Stimulated activated naive CD4-positive, alpha-beta T cell treated with Interleukin-2 at 50 U/mL for 16 hours (primary cell): ENCODE data around the gene ADCY3.

ENCODE experiments used
- DNase-seq: peaks from one replicate; lab custom pipeline; 2025; lab: John Stamatoyannopoulos, UW

ADCY3 gene

DNA sequence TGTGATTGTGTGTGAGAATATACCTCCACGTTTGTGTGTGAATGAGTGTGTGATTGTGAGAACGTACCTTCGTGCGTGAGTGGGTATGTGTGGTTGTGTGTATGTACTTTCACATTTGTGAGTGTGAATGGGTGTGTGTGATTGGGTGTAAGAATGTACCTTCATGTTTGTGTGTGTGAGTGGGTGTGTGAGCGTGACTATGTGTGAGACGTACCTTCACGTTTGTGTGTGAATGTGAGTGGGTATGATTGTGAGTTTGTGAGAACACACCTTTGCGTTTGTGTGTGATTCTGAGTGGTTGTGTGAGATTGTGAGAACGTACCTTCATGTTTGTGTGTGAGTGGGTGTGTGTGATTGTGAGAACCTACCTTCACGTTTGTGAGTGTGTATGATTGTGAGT, 5.8 kb upstream of the ADCY3 start:
- no peak for DNase-seq

DNA sequence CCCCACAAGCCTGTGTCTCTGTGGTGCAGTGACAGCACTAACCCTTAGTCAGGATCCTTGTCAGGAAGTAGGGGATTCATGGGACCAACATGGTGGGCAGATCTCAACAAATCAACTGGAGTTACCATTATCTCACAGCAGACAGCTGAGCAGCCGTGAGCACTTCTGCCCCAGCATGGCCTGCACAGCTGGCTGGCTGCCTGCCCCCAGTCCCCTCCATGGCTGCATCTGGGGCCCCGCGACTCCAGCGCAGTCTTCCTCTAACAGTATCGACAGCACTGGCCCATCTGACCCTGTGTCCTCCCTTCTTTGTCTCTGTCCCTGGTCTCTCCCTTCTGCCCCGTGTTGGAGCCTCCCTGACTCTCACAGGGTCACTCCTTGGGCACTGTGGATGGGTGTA, 4.7 kb upstream of the ADCY3 start:
- DNase-seq, result no peak

DNA sequence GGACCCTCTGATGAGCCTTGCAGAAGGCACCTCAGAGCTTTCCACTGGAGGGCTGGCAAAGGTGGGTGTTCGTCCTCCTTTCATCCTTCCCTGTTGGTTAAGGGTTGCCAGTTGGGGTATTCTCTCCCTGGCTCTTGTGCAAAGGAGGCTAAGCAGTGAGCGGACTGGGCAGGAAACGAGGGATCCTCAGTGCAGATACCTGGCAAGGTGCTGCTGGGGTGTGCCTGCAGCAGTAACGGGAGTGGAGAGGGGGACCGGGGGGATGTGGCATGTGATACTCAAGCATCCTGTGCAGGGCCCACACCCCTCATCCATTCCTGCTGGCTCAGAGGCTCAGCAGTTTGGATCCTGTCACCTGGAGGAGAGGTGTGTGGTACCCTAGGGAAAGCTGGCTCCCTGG, 4.2 kb upstream of the ADCY3 start:
- no peak for DNase-seq

DNA sequence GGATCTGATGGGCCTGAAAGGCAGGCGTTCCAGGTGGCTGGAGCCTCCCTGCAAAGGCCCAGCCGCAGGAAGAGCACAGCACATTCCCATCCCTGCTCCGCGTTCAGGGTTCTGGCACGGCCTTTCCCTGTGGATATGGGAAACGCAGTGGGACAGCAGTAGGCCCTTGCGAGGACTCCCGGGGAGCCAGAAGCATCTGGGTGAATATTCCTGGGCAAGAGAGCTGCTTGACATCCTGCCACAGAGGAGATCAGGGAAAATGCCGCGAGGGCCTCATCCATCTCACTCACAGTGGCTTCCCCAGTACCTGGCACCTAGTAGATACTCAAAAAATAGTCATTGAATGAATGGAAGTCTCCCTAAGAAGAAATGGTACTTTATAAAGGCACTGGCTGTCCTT, 3.1 kb upstream of the ADCY3 start:
- no peak for DNase-seq

DNA sequence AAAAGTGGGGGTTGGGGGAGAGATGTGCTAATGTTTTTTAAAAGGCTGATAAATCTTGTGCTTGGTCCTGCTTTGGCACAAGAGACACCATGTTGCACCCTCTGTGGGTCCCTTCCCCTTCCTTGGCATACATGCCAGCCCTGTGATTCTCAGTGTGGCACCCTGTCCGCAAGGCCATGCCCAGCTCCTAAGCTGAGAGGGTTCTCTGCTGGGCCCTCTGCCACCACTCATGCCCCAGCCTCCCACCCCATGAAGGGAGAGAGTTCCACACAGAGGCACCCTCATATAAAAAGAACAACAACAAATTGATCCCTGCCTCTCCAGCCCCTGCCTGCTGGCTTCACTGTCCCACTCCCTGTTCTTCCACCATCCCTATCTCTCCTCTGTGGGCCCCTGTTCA, 2.5 kb upstream of the ADCY3 start:
- DNase-seq, result no peak

DNA sequence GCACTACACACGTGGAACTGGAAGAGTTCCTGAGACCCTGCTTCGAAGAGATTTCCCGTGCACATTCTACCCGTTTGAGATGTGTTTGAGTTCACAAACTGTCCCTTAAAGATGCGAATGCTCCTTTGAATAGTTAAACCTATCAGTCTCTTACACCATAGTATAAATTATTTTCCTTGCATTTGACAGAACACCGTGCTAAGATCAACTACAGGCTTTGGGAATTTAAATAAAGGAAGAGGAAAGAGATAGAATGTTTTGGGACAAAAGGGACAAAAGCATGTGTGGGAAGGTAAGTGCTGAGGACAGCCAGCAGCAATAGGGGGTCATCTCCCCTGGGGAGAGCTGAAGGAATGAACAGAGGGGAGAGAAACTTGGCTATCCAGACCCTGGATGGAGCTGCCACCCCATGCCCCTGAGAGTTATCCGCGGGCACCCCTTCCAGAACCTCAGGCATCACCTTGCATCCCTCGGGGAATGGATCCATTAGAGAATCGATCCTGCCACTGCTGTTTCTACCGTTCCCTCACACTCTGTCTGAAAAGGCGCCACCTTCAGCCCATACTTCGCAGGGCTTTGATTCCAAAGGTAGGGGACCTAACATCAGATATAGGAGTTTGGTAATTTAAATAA, 888 bp upstream of the ADCY3 start:
- DNase-seq, result no peak

DNA sequence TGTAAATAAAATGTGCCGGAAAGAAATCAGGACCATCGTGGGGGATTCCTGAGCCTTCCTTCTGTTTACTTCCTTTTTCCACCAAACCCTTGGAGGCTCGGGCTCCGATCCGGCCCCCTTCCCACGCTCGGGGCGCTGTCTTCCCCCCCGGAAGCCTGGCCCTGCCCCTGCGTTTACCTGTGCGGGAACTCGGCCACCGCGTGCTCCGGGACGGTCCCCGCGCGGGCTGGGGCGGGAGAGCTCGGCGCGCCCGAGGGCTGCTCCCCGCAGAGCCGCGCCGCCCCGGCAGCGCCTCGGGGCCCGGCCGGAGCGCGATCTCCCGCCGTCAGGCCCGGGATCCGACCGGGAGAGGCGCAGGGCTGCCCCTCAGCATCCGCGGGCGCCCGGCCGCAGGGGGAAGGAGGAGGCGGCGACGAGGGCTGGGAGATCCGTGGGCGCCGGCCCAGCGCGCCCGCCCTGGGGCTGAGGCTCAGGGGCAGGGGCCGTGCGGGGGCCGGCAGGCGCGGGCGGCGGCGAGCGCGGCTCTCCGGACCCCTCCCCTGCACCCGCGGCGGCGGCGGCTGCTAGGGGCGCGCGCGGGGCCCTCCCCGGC, 435 bp downstream of the ADCY3 start:
- DNase-seq, result no peak

DNA sequence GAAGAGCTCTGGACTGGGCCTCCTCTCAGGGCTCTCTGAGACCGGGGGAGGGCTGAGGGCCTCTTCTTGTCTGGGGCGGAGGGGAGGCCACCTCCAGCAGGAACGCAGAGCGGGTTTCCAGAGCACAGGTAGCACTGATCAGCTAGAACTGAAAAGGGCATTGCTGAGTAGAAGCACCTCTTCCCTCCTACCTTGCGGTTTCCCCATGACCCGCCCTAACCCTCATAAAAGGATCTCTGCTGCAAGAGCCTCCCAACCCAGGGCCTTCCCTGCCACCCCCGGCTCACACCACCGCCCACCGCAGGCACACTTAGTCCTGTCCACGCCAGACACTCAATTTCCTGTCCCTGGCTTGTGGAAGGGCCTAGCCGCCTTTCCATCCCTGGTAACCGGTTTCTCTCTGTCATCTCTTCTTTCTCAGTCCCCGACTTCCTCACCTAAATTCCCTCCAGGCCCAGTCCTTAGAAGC, 966 bp downstream of the ADCY3 start:
- peak; percentile 60 for DNase-seq

DNA sequence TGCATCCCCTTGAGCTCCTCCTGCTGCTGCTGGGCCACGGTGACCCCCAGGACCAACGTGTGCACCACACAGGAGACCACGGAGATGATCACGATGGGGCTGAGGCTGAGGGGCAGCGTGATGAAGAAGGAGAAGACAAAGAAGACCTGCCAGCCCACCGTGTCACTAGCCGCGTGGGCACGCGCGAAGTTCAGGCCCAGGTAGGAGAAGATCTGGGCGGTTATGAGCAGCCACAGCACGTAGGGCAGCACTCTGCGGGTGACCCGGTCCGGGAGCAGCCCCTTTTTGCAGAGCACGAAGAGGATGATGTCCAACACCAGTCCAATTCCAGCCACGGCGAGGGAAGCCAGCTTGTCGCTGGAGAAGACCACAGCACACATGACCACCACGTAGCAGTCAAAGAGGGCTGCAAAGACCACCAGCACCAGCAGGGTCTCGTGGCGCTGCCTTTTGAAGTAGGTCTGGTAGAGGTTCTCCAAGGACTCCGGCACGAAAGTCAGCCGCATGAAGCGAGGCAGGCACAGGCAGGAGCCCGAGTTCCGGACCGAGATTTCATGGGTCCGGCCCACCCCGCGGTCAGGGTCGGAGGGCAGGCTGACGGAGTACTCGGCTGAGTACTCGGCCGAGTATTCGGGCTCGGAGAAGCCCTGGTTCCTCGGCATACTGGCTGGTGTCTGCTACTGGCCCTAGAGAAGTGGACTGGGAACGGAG, 1.6 kb downstream of the ADCY3 start:
- no peak for DNase-seq

DNA sequence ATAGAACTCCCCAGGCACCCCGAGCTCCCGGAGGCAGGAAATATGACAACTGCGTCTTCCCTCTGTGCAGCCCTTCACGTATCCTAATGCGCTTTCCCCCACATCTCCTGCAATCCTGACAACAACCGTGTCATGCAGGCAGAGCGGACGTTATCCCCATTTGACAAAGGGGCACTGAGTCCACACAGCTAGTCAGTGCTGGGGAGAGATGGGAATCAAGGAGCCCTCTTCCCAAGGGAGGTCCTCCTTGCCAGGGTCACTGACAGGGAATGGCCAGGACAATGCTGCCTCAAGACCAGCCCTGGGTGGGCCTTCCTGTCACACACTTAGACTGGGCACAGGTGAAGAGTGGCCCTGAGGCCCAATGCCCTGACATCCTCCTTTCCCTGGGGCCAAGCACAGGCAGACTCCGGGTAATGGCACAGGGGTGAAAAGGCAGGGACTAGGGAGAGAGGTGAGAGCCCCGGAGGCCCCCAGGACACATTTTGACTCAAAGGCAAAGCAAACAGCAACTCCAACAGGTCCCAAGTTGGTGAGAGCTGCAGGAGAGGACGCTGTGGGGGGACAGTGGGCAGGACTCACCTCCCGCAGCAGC, 2.2 kb downstream of the ADCY3 start:
- DNase-seq, result no peak

DNA sequence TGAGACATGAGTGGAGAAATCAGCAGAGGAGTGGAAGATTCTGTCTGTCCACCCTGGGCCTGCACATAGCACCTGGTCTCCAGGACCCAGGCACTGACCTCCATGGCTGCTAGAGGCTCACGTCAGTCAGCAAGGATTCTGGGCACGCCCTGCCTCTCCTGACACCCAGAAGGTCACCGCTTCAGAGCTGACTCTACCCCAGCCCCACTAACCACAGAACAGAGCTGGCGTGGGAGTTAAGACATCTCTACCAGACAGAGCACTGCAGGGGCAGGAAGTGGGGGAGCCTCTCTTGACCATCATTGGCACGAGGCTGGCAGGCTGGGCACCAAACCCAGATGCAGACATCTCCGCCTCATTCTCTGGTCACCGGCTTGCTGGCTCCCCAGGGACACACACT, 3.0 kb downstream of the ADCY3 start:
- no peak for DNase-seq

DNA sequence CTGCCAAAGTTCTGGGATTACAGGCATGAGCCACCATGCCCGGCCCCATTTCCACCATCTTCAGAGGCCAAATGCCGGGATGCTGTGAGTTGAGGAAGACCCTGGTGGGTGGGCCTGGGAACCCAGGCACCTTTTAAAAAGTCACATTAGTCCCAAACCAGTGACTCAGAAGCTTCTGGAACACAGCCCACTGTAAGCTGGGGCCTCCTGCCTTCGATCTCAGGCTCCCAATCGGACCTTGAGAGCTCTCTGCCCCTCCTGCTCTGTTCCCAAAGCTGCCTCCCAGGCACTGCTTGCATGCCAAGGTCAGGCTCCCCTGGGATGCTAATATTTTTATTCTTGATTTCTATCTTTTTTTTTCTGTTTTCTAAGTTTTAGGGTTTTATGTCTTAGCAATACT, 4.2 kb downstream of the ADCY3 start:
- no peak for DNase-seq

DNA sequence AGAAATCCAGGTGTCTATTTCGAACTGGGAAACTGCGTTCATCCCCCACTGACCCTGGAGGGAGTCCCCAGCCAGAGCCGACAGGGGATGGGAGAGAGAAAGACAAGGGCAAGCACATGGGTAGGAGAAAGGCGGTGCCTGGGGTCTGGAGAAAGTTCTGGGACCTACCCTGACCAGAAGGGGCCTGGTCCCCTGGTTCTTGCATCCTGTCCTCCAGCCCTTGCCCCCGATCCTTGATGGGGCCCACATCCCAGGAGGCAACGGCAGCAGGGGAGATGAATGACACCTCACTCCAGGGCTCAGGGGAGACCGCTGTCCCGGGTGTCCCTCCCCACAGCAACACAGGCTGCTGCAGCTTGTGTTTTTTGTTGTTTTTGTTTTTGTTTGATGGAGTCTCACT, 4.9 kb downstream of the ADCY3 start:
- no peak for DNase-seq

DNA sequence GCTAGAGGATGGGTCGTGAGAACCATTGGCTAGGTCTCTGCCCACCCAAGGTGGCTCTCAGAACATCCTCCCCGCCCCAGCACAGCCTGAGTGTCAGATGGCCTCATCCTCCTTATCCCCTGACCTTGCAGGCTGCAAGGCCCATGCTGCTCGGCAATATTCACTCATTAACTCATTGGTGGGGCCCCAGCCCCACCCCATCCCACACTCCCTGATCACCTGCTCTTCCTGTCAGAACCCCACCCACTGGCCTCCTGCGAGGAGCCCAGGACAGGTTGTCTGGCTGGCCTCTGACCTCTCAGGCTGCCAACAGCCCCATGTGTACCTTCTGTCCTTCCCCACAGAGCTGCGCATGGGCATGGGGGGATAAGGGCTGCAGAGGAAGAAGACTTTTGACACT, 5.3 kb downstream of the ADCY3 start:
- DNase-seq, result no peak

DNA sequence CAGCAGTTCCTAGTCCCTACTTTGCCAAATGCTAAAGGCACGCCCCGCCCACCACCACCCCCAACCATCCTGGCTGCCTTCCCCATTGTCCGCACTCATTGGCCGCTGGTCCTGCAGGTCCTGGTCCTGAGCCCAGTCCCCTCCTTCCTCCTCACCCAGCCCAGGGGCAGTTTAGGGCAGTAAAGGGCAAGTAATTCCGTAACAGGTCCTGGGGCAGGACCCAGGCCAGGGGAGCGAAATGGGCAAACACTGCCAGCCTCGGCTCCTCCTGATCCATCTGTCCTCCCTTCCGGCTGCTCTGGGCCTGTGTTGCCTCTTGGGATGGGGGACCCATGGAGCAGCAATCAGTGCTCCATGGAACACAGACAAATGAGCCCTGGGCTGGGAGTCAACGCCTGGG, 6.1 kb downstream of the ADCY3 start:
- no peak for DNase-seq

DNA sequence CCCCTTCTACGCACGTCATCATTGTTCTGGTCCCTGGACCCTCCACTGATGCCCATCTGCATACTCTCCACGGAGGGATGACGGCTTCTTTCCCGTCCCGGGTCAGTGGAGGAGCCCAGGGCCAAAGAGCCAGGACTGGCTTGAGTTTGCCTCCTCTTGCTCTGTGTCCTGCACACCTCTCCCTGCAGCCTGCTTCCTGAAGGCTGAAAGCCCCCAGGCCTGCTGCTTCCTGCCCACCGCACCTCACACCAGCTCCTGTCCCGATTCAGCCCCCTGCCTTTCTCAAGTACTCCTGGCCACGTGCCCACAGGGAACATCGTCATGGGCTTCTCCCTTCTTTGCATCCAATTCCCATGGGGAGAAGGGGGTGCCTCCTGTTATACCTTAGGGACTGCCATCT, 7.1 kb downstream of the ADCY3 start:
- no peak for DNase-seq

DNA sequence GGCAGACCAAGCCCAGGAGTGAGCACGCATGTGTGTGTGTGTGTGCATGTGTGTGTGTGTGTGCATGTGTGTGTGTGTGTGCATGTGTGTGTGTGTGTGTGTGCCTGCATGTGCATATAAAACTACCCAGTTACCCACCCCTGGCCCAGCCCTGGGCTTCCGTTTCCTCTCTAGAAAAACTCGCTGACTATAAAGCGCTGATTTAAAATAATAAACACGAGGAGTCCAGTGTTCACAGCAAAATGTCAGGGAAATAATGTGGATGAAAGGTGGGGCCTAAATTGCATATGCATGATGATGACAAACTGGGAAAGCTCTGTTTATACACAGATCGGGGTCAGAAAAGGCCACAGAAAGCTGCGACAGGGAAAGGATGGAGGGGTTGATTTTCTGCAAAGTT, 7.5 kb downstream of the ADCY3 start:
- no peak for DNase-seq

DNA sequence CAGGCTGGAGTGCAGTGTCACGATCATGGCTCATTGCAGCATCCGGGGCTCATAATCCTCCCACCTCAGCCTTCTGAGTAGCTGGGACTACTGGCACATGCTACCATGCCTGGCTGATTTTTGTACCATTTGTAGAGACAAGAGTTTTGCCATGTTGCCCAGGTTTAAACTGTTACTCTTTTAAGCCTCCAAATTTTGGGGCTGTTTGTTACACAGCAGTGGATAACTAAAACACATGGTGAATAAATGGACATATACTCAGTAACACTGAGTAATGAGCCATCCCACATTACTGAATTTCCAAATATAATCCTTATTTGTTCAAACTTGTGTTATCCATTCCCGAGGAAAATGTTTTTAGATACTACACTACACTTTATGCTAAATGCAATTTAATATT, 9.8 kb downstream of the ADCY3 start:
- DNase-seq, result no peak

DNA sequence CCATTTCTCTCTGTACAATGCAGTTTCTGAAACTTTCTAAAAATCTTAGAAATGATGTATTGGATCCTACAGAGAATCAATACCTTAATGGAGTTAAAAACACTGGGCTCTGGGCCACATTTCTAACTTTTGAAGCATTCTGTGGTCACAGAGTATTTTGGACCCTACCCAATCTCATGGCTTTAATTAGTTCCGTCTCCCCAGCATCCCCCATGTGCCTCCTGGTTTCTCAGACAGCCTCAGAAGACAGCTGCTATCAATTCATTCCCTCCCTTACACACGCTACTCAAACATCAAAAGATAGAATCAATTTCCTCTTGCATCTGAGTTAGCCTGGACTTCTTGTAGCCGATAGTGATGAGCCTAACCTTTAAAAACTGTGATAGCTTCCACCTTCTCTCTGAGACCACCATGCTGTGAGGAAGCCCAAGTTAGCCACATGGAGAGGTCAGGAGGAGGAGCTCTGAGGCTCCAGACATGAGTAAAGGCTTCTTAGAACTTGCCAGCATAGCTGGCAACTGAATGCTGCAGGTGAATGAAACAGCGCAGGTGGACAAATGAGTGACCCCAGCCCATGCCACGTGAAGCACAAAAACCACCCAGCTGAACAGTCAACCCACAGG, 10.4 kb downstream of the ADCY3 start:
- DNase-seq, result no peak

DNA sequence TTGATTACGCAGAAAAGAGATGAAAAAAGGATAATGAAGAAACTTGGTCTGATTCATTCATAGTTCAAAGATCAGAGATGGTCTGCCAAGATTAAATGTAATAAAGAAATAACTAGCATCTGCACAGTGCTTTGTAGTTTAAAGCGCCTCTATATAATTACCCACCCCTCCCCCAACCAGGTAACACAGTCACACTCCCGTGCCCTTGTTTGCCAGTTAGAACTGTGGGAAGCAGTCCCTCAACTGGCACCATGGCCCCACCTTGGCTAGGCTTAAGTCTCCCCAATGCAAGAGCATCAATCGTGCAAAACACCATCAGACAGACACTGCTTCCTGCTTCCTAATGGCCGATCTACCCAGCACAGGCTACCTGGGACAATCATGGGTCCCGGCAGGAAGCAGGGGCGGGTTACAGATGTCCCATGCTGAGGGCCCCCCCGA, 11.6 kb downstream of the ADCY3 start:
- no peak for DNase-seq

DNA sequence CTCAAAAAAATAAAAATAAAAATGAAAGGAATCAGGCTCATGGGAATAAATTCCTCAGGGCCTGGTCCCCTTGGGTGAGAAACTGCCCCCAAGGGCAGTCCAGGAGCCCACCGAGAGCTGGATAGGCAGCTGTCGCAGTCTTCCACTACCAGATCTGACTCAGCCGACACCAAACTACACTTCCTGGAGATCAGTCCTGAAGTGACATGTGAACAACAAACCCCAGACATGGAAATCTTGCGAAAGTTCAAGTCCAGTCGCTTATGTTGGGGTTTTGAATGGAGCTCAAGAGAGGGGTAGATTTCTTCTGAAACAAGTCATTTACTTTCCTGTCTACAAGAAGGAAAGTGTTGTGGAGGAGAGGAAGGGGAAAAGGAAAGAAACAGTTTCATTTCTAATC, 12.9 kb downstream of the ADCY3 start:
- no peak for DNase-seq

DNA sequence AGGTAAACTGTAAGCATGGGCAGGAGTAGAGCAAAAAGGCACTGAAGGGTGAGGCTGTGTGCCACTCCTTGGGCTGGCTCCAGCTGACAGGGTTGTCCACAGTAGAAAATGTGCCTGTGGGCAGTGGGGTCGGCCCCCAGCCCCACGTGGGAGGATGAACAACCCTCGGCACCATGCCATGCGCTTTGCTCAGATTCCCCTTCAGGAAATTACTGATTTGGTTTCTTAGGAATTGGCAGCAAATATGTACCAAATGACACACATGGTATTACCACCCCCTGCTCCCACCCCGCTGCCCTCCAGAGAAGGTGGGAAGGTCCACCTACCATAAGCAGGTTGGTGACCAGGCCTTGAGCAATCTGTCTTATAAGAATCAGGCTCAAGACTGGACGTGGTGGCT, 13.6 kb downstream of the ADCY3 start:
- DNase-seq, result no peak
